HG03571 (cell line): ENCODE measurements around the gene ZNF814.
"Not testable (repeated sequence)": the region's sequence is repeated elsewhere in the genome, so short reads cannot be mapped to it uniquely, and the experiment has no call there.

Experiments used
- ATAC-seq: cut with Tn5 transposase; IDR thresholded peaks from one replicate; pipeline ENCODE4 v1.9.1; 2021; ENCODE audit not compliant: unreplicated experiment

Gene ZNF814

DNA sequence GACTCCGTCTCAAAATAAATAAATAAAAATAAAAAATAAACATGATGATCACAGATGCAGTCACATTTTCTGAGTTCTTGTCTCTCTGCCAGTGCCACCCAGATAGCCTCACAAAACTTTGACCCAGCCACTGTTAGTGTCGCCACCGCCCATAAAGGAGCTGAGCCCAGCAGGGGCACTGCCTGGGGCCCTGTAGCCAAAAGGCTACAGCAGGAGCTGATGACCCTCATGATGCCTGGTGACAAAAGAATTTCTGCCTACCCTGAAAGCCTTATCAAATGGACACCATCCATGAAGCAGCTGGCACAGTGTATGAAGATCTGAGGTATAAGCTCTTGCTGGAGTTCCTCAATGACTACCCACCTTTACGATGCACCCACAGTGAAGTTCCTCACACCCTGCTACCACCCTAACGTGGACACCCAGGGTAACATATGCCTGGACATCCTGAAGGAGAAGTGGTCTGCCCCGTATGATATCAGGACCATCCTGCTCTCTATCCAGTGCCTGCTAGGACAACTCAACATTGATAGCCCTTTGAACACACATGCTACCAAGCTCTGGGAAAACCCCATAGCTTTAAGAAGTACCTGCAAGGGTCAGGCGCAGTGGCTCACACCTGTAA is 20.9 kb downstream of the ZNF814 start:
- no peak for ATAC-seq

- not testable (repeated sequence) for ATAC-seq
Measured at GRCh38 chr19:57862351-57862750, 26.5 kb downstream of the ZNF814 start.

GRCh38 chr19:57854117-57854516 is 34.7 kb downstream of the ZNF814 start:
- not testable (repeated sequence) for ATAC-seq

DNA sequence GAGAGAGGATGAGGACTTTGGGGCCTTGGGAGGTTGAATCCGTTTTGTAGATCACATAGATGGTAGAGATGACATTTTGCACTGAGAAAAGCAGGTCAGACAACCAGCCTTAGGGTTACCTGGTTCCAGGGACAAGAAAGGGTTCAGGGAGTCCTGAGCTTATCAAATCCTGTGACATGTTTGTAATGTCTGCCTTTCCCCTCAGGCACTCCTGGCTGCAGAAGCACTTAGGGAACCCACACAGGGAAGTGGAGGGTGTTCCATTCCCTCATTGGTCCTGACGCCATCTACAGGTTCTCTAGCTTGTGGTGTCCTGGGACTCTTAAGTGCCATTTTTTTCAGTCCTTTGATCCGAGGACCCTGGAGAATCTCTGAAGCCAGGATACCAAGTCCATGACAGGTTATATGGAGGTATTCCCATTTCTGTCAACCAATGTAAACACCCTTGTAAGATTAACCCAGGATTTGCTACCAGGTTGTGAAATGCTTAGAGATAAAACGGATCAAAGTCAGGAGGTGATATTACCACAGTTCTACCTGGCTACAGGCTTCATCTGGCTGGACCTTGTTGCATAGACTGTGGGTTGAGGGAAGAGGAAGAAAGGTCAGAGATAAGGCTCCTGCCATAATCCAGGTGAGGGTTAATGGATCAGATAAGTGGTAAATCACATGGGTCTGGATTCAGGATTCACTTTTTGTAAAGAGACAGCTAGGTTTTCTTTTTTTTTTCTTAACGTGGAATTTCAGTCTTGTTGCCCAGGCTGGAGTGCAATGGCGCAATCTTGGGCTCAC is 36.8 kb downstream of the ZNF814 start:
- ATAC-seq = not testable (repeated sequence)

DNA sequence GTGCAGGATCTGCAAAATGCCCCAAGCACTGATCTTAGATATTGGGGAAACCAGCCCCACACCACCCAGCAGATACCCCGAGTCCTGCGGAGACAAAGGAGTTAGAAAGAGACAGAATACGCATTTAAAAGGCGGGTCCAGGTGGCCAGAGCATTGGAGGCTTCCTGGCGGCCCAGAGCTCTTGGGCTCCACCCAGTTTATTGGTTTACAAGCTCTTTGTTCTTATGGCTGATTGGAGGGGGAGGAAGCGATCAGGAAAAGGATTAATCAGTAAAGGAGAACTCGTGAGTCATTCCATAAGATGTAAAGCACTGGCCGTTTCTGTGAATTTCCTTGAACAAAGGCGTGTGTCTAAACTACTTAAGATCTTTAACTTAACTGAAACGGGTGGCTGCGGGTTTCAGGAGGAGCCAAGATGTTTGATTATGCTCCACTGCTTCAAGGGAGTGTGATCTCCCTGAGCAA is 38.3 kb downstream of the ZNF814 start:
- no peak for ATAC-seq

- ATAC-seq = peak; percentile 92
Measured at GRCh38 chr19:57849666-57850473, 39.0 kb downstream of the ZNF814 start, which contains the start of gene ZNF587. Gene ZNF587 (plus strand): TSS chr19:57849859. CDS start chr19:57850039, 180 bp downstream.

DNA sequence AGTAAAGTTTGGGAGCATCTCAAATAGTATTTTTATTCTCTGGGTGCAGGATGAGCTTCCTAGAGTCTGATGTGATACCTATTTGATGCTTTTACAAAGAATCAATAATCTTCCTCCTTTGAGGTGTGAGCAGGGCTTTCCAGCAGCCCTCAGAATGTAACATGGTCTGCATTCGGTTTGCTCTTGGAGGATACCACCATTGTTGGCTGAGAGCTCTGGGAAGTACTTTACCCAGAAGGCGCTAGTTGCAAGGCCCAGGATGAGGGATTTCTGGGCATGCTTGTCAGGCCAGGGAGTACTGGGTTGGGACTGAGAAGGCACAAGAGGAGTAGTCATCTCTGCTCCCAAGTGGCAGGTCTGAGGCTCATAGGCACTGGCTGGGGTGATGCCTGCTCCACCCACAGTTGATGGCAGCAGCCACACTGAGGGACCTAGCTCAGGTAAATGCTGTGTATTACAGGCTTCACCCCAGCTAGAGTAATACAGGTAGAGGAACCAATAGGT is 39.6 kb downstream of the ZNF814 start:
- peak; percentile 28 for ATAC-seq

DNA sequence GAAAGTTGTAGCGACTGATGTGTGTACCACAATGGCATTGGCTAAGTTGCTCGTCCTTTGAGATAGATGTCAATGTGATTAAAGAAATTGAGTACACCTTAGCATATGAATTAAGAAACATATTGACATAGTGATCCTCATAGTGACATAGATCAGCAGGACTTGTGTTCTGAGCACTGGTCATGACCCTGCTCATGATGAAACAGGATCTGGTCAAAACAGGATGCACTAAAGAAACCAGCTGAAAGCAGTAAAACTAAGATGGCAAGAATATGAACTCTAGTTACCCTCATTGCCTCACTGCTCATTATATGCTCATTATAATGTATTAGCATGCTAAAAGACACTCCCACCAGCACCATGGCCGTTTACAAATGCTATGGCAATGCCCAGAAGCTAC is 41.7 kb downstream of the ZNF814 start:
- not testable (repeated sequence) for ATAC-seq

DNA sequence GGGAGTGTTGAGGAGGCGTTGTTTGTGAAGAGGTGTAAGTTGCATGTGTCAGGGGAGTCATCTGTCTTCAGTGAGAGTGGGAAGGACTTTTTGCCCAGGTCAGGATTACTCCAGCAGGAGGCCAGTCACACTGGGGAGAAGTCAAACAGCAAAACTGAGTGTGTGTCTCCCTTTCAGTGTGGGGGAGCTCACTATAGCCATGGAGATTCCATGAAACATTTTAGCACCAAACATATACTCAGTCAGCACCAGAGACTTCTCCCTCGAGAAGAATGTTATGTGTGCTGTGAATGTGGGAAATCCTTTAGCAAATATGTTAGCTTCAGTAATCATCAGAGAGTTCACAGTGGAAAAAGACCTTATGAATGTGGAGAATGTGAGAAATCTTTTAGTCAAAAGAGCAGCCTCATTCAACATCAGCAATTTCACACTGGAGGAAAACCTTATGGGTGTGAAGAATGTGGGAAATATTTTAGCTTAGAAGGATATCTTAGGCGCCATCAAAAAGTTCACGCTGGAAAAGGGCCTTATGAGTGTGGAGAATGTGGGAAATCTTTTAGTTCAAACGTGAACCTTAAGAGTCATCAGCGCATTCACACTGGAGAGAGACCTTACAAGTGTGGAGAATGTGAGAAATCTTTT is 47.6 kb downstream of the ZNF814 start:
- no peak for ATAC-seq

- ATAC-seq = not testable (repeated sequence)
Measured at GRCh38 chr19:57838622-57839191, 50.1 kb downstream of the ZNF814 start.

DNA sequence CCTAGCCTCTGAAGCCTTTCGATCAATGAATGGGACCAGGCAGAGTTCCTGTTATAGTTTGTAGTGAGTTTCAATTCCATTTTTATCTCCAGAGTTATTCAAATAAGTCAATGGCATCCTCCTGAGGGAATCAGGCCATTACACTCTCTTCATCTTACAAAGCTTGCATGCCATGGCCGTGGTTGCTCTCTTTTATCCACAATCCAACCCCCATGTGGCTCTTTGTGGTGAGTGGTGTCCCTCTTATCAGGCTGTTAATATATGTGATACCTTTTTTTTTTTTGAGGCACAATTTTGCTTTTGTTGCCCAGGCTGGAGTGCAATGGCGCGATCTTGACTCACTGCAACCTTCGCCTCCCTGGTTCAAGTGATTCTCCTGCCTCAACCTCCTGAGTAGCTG is 51.8 kb downstream of the ZNF814 start:
- ATAC-seq = not testable (repeated sequence)

GRCh38 chr19:57830071-57830602 is 58.7 kb downstream of the ZNF814 start, which contains the start of gene ZNF587B:
Gene ZNF587B (plus strand): TSS chr19:57830299. CDS start chr19:57830529, 230 bp downstream.
- no peak for ATAC-seq

DNA sequence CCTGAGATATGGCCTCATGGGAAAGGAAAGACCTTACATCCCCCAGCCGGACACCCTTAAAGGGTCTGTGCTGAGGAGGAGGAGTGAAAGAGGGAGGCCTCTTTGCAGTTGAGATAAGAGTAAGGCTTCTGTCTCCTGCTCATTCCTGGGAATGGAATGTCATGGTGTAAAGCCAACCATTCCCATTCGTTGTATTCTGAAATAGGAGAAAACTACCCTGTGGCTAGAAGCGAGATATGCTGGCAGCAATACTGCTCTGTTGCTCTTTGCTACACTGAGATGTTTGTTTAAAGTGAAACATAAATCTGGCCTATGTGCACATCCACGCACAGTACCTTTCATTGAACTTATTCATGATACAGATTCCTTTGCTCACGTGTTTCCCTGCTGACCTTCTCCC is 59.5 kb downstream of the ZNF814 start:
- ATAC-seq = no peak

DNA sequence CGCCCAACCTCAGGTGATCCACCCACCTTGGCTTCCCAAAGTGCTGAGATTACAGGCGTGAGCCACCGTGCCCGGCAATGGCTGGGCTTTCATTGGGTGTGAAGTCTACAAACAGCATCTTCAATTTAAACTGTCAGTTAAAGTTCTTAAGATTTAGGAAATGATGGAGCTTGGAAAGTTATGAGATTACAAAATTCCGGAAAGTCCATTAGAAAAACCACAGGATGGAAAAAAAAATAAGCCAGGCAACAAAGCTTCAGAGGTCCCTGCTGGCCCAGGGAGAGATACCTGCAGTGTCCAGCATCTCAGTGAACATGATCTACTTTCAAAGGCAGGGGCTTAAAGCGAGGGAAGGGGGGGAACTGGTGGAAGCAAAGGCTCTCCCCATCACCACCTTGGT is 63.3 kb downstream of the ZNF814 start:
- no peak for ATAC-seq

DNA sequence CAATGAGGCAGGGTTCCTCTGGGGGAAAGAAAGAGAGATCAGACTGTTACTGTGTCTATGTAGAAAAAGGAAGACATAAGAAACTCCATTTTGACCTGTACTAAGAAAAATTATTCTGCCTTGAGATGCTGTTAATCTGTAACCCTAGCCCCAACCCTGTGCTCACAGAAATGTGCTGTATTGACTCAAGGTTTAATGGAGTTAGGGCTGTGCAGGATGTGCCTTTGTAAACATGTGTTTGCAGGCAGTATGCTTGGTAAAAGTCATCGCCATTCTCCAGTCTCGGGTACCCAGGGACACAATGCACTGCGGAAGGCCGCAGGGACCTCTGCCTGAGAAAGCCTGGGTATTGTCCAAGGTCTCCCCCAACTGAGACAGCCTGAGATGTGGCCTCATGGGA is 65.2 kb downstream of the ZNF814 start:
- ATAC-seq = not testable (repeated sequence)

DNA sequence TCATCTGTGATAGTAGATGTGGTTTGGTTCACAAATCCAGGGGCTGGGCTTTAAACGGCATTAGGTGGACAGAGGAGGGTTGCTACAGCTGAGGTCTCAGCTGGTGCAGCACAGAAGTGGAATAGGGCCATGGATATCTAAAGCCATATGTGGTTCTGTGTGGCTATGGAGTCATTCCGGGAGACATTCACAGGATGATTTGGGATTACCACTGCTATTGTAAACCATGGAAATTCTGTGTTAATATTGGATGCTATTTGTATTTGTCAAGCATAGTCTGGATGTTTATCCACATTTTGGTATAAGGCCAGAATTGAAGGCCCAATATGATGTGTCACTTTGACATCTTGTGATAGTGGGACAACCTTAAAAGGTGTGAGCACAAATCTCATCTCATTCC is 65.7 kb downstream of the ZNF814 start:
- not testable (repeated sequence) for ATAC-seq

- ATAC-seq = not testable (repeated sequence)
Measured at GRCh38 chr19:57821501-57821900, 67.3 kb downstream of the ZNF814 start.

DNA sequence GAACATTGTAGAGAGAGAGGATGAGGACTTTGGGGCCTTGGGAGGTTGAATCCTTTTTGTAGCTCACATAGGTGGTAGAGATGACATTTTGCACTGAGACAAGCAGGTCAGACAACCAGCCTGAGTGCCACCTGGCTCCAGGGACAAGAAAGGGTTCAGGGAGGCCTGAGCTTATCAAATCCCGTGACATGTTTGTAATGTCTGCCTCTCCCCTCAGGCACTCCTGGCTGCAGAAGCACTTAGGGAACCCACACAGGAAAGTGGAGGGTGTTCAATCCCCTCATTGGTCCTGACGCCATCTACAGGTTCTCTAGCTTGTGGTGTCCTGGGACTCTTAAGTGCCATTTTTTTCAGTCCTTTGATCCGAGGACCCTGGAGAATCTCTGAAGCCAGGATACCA is 67.7 kb downstream of the ZNF814 start:
- not testable (repeated sequence) for ATAC-seq

DNA sequence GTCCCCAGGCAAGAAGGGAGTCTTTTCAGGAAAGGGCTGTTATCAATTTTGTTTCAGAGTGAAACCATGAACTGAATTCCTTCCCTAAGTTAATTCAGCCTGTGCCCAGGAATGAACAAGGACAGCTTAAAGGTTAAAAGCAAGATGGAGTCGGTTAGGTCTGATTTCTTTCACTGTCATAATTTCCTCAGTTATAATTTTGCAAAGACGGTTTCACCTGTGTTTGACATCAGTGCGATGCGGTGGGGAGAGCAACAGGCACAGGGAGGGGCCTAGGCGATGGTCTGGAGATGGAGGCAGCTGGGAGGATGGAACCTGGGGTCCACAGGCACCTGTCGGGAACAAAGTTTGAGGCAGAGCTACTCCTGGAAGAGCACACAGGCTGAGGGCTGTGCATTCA is 68.2 kb downstream of the ZNF814 start:
- ATAC-seq = no peak
